IPS-15b (cell line): ENCODE data around the gene PRKCD.
"Not testable (repeated sequence)": the region's sequence is repeated elsewhere in the genome, so short reads cannot be mapped to it uniquely, and the experiment has no call there.

Experiments used
- H3K27me3 ChIP-seq: one replicate; pipeline ENCODE4 v1.6.1; 2013; ENCODE audit warnings: low read length; ENCODE audit not compliant: control insufficient read depth, insufficient read depth
- H3K36me3 ChIP-seq: one replicate; pipeline ENCODE4 v1.6.1; 2013; ENCODE audit warnings: low read length; ENCODE audit not compliant: control insufficient read depth, insufficient read depth
- H3K4me1 ChIP-seq: one replicate; pipeline ENCODE4 v1.6.1; 2013; ENCODE audit warnings: mild to moderate bottlenecking, low read length; ENCODE audit not compliant: control insufficient read depth, insufficient read depth
- H3K4me3 ChIP-seq: one replicate; pipeline ENCODE4 v1.5.1; 2013; ENCODE audit warnings: low read depth, low read length
- H3K9ac ChIP-seq: one replicate; pipeline ENCODE4 v1.6.1; 2013; ENCODE audit warnings: low read depth, mild to moderate bottlenecking, low read length
- H3K9me3 ChIP-seq: one replicate; pipeline ENCODE4 v1.6.1; 2013; ENCODE audit warnings: mild to moderate bottlenecking, low read length; ENCODE audit not compliant: control insufficient read depth, insufficient read depth

Gene PRKCD

DNA sequence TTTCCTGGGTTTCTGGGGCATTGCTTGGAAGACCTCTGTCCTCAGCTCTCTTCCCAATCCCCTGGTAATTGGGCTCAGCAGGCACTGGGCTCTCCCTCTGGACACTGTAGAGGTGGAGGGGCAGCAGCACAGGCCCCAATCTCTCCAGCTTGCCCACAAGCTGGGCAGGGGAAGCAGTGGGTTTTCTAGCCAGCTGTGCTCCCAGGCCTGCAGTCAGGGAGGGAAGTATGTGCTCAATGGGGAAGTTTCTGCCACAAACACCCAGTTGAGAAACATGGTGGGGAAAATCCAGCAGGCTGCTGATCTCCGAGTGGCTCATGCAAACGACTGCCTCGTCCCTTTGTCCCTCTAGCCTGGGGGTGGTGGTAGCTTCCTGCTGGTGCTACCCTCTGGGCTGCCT is 18.0 kb upstream of the PRKCD start:
- no peak overlapping the region for H3K4me3 ChIP-seq
- no peak overlapping the region for H3K9ac ChIP-seq

DNA sequence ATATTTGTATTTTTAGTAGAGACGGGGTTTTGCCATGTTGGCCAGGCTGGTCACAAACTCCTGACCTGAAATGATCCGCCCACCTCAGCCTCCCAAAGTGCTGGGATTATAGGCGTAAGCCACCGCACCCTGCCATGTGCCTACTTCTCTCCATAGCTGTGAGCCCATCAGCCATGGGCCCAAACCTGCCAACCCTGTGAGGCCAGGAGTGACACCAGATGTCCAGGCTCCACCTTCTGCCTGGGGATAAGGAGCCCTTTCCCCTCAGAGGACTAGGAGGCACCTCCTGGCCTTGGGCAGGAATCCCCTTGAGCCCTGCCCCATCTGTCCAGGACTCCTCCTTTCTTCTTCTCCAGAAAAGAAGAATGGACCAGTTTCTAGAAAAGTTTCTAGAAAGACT is 16.6 kb upstream of the PRKCD start:
- H3K4me1 ChIP-seq: no peaks in the 10 kb centered on the region

More for the DNA sequence above, 18.0 kb upstream of the PRKCD start:
- H3K9me3 ChIP-seq: no peaks in the 10 kb centered on the region
- no peaks in the 10 kb centered on the region for H3K4me1 ChIP-seq
- no peaks in the 10 kb centered on the region for H3K27me3 ChIP-seq
- H3K36me3 ChIP-seq: no peaks in the 10 kb centered on the region

DNA sequence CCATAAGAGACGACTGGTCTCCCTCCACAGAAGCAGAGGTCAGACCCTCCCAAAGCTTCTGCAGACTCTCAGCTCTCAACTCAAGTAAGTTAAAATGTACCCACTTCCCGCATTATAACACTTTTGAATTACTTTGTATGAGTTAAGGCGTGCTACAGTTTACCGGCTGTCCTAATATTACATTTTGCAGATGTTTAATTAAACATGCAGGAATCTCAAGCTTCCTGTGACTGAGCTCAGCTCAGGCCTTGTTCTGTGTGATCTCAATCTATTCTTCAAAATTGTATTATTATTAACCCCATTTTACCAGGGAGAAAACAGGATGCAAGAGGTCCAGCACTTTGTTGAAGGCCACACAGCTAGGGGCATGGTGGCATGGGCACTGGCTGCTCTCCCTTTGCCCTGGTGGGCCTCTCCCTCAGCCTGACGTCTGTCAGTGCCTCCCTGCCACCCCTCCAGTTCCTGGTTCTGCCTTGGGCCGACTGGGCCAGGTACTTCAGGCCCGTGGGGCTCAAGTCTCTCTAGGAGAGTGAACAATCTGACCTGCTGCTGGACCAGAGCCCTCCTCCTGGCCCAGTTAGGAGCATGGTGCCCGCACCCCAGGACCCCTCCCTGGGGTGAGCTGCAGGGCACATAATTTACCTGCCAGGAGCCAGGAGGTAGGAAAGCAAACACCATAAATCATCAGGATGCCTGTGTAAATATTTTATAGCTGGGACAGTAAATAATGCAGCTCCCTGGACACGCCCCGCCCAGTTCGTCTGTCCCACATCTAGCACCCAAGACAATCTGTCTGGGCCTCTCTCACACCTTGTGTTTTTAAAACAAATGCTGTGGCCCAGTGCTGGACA is 15.9 kb upstream of the PRKCD start:
- Histone ChIP-seq H3K36me3 (no peaks in the 10 kb centered on the region), H3K9ac (no peak overlapping the region), H3K4me3 (no peak overlapping the region), H3K27me3 (no peaks in the 10 kb centered on the region), H3K4me1 (no peaks in the 10 kb centered on the region), H3K9me3 (no peaks in the 10 kb centered on the region)

More for the DNA sequence above, 16.6 kb upstream of the PRKCD start:
- H3K9ac ChIP-seq: no peak overlapping the region
- H3K4me3 ChIP-seq: no peak overlapping the region
- no peaks in the 10 kb centered on the region for H3K36me3 ChIP-seq
- H3K9me3 ChIP-seq: no peaks in the 10 kb centered on the region
- H3K27me3 ChIP-seq: no peaks in the 10 kb centered on the region

DNA sequence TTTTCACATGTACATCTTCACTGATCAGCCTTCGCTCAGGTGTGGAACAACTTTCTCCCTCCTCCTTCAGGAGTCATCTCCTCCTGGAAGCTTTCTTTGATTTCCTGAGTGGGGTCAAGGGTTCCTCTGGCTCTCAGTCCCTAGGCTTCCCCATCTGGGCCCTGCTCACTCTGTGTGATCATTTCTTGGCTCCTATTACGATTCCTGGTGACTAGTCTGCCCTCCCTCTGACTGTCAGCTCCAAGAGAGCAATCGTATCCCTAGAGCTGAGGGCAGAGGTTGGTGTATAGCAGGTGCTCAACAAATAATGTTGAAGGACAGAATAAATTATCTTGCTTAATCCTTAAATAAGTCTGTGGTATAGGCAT is 15.3 kb upstream of the PRKCD start:
- Histone ChIP-seq H3K4me1 (no peaks in the 10 kb centered on the region), H3K36me3 (no peaks in the 10 kb centered on the region), H3K27me3 (no peaks in the 10 kb centered on the region), H3K4me3 (no peak overlapping the region), H3K9ac (no peak overlapping the region), H3K9me3 (no peaks in the 10 kb centered on the region)

DNA sequence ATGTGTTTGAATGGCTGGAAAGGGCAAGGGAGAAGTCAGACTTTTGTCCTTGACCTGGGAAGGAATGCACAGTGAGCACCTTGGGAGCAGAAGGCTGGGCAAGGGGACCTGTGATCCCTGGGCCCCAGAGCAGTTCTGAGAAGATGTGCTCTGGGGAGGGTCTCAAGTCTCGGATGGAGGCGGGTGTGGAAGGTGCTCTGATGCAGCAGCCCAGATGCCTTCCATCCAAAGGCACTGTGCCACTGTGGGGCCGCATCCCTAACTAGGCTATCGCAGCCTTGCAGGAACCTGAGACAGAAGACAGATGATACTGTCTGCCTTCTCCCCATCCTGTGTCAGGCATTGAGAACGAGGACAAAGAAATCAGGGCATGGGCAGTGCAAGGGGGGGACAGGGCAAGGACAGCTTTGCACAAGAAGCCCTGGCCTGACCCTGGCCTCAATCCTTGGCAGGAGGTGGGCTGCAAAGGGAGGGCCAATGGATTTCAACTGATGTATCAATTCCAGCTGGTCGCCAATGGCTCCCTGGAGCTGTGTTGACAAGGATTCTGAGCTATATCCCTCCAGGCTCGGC is 14.6 kb upstream of the PRKCD start:
- H3K4me3 ChIP-seq: no peak overlapping the region
- H3K9me3 ChIP-seq: no peaks in the 10 kb centered on the region
- H3K9ac ChIP-seq: no peak overlapping the region
- H3K27me3 ChIP-seq: no peaks in the 10 kb centered on the region
- no peaks in the 10 kb centered on the region for H3K36me3 ChIP-seq
- no peaks in the 10 kb centered on the region for H3K4me1 ChIP-seq

DNA sequence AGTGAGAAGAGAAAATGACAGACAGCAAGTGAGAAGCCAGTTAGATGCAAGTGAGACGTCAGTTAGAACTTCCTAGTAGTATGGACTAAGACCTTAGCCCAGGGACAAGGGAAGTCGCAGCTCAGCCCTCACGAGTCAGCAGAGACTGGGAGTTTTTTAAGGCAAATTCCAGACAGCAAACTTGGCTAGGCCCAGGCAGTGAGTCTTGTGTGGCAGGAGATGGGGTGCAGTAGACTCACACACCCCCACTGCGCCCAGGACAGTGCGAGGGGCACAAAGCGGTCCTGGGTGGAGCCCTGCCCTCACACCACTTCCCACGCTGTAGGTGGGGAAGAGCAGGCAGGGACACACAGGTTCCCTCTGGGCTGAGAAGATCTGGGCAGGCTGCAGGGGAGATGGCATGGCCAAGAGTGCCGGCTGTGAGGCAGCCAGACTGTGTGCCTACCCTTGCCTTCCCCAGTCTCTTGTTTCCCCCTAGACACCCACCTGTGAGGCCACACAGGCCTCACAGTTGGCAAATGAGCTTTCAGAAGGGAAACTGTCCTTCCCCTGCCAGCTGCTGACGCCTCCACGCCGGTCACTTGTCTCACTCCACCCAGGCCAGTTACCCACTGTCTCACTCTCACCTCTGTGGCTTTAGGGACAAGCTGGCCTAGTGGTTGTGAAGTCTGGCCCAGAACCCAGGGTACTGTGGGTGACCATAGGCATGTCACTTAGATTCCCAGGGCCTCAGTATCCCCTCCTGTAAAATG is 13.7 kb upstream of the PRKCD start:
- Histone ChIP-seq H3K4me3 (no peak overlapping the region), H3K27me3 (no peaks in the 10 kb centered on the region), H3K9ac (no peak overlapping the region), H3K9me3 (no peaks in the 10 kb centered on the region), H3K36me3 (no peaks in the 10 kb centered on the region), H3K4me1 (no peaks in the 10 kb centered on the region)

DNA sequence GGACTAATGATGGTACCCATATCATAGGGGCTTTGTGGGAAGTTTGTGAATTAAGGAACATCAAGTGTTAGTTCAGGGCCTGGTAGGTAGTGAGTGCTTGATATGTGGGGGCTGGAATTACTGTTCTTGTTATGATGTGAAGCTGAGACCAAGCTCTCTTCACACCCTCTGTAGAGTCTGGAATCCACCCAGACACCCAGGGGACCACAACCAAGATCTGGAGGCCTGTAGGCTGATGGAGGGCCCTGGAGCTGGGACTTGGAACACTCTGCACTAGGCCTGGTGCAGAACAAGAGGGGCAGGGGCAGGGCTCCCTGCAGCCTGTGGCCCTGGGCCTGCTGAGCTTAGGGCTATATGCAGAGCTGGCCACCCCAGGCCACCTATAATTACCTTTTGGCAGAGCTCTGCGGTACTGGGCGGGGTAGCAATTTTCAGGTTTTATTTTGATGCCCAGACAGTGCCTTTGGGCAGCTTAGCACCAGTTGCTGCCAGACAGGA is 13.1 kb upstream of the PRKCD start:
- Histone ChIP-seq H3K4me1 (no peaks in the 10 kb centered on the region), H3K27me3 (no peaks in the 10 kb centered on the region), H3K4me3 (no peak overlapping the region)

DNA sequence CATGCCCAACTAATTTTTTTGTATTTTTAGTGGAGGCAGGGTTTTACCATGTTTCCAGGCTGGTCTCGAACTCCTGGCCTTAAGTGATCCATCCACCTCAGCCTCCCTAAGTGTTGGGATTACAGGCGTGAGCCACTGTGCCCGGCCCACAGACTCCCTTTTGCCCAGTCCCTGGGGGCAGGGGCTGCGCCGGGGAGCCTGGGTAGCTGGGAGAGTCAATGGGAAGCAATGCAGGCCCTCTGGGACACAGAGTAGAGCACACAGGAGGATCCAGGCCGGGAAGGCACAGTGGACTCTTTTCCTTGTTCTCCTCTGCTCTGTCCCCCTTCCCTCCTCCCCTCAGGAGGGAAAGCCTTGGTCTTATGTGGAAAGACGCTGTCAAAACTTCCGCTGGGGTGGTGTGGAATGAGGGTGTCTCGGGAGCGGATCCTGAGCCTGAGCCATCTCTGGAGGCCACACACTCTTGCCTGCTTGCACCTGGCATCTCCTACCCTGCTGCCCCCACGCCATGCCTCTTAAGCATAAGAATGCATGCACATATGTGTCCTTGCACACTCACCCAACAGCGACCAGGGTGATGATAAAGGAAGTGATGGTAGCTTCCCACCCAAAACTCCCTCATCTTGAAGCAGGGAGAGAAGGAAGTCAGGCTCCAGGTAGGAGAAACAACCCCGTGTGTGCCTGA is 11.9 kb upstream of the PRKCD start:
- H3K27me3 ChIP-seq: no peaks in the 10 kb centered on the region
- no peak overlapping the region for H3K4me3 ChIP-seq
- H3K9me3 ChIP-seq: no peaks in the 10 kb centered on the region
- H3K36me3 ChIP-seq: no peaks in the 10 kb centered on the region
- no peak overlapping the region for H3K9ac ChIP-seq
- H3K4me1 ChIP-seq: no peaks in the 10 kb centered on the region

More for the DNA sequence above, 13.1 kb upstream of the PRKCD start:
- Histone ChIP-seq H3K36me3 (no peaks in the 10 kb centered on the region), H3K9ac (no peak overlapping the region), H3K9me3 (no peaks in the 10 kb centered on the region)

DNA sequence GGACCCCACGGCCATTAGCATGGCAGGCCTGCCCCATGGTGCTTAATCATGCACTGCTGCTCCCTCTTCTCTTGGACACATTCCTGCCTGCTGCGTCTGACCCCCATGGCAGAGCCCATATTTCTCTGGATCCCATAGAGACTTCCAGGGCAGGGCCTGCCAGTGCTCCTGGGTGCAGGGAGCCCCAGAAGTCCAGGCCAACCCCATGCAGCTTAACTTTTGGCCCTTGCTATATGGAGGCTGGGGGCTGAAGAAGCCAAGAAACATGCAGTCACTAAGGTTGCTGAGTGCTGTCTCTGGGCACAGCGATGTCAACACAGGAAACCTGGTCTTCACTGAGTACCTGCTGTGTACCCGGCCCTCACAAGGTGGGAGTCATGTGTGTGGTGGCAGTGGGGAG is 11.3 kb upstream of the PRKCD start:
- Histone ChIP-seq H3K9me3 (no peaks in the 10 kb centered on the region), H3K9ac (no peak overlapping the region), H3K27me3 (no peaks in the 10 kb centered on the region), H3K4me3 (no peak overlapping the region), H3K4me1 (no peaks in the 10 kb centered on the region), H3K36me3 (no peaks in the 10 kb centered on the region)

DNA sequence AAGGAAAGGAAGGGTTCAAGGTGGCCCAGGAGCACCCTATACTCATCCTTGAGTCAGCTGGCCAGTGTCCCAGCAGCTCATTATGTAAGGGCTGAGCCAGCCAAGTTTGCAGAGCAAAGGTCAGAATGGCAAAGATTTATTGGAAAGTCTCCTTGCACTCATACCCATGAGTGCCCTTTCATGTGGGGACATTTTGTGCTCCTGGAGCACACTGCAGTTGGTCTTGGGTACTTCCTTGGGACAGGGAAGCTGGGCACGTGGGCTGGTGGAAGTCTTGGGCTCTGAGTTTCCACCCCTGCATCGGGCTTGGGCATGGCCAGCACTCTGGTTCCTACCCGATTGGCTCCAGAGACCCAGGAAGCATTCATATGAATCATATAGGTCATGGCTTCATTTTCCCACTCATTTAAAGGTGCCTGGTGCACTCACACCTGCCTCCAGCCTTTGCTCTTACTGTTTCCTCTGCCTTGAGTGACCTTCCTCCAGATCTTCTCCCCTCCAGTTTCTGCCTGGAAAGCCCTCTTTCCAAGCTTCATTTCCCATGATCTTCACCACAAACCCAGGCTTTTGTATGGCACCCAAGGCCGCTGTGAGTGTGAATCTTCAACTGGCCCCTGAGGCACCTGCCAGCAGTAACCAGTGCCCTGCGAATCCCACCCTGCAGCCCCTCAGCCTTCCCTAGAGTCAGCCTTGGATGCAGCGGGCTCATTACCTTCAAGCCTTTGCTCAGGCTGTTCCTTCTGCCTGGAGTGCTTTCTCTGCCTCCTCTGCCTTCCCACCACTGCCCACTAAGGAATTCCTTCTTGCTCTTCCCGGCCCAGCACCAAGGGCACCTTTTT is 10.5 kb upstream of the PRKCD start:
- Histone ChIP-seq H3K4me3 (no peak overlapping the region), H3K36me3 (no peaks in the 10 kb centered on the region), H3K27me3 (no peaks in the 10 kb centered on the region), H3K4me1 (no peaks in the 10 kb centered on the region), H3K9ac (no peak overlapping the region), H3K9me3 (no peaks in the 10 kb centered on the region)

DNA sequence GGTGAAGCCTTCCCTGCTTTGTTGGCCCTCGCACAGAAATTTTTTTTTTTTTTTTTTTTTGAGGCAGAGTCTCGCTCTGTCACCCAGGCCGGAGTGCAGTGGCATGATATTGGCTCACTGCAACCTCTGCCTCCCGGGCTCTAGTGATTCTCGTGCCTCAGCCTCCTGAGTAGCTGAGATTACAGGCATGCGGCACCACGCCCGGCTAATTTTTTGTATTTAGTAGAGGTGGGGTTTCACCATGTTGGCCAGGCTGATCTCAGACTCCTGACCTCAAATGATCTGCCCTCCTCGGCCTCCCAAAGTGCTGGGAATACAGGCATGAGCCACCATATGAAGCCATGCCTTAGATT is 9.9 kb upstream of the PRKCD start:
- H3K9me3 ChIP-seq, H3K4me1 ChIP-seq, H3K27me3 ChIP-seq, H3K9ac ChIP-seq, H3K4me3 ChIP-seq, H3K36me3 ChIP-seq: not testable (repeated sequence)
